ENCODE measurements around the gene SPANXN4. TPM values are rescaled to one million over a fixed set of nuclear protein-coding genes. Genes with fewer than 3 reads are reported as not detected.

SPANXN4 gene
- polyA plus RNA-seq, 6 donors from 2014 or later = not detected

DNA sequence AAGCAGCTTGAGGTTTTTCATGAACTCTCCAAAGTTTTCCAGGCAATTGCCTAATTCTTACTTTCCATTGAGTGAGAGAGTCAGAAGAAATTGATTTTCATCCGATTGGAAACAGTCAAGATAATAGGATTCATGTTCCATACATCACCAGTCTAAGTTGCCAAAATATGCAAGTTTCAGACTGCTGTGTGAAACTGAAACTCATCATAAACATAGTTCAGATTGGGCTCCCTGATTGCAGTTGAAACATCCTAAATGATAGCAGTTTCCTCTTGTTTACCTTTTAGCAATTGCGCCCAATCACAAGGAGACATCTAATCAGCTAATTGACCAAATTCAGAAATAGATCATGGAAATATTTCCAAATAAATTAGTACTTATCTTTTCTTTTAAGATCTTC is 56.8 kb downstream of the SPANXN4 start:
- no peaks in the 10 kb centered on the region for H3K27me3 Mint-ChIP-seq
- no peak for ATAC-seq (ENCODE audit: low read depth in 2 of 2)
- no peaks in the 10 kb centered on the region for H3K36me3 Mint-ChIP-seq
- DNase-seq = no peak
- no peak overlapping the region for H3K27ac Mint-ChIP-seq
- no peak overlapping the region for H3K4me3 Mint-ChIP-seq
- H3K4me1 Mint-ChIP-seq = no peaks in the 10 kb centered on the region
- peaks cover 3 to 20% (median 10%) of the 10 kb centered on the region in 7 donors for H3K9me3 Mint-ChIP-seq
